H1 (cell line): ENCODE data around the gene FAM240A. TPM values are rescaled to one million over a fixed set of nuclear protein-coding genes. Genes with fewer than 3 reads are reported as not detected.

Experiments used
- CTCF ChIA-PET: fragments of 300-600 bp; sonication (Branson Sonifier 250); formaldehyde crosslinking; loops from one replicate; lab custom pipeline; 2021; ENCODE audit not compliant: partially characterized antibody; lab: Charles Lee
- POLR2A ChIA-PET: fragments of 300-600 bp; sonication (Branson Sonifier 250); formaldehyde crosslinking; loops from one replicate; lab custom pipeline; 2021; ENCODE audit warnings: inconsistent platforms; ENCODE audit not compliant: partially characterized antibody; lab: Charles Lee
- DNase-seq, 2 experiments: peaks; one replicate each; pipeline versions ENCODE4 v3.0.0 to v3.0.0-alpha.2; 2010 to 2022; ENCODE audit warnings: low spot score in 2 of 2, low read depth in 1 of 2, mixed read lengths in 1 of 2
- FAIRE-seq: peaks from 2 replicates; lab custom pipeline; 2011; peaks lifted over from hg19 to GRCh38; lab: Jason Lieb, UNC
- H2AFZ ChIP-seq: 2 replicates; pipeline ENCODE4 v1.8.1; 2012; ENCODE audit warnings: low read length, inconsistent platforms
- H2AK5ac ChIP-seq: 2 replicates; pipeline ENCODE4 v1.6.1; 2013; ENCODE audit warnings: low read depth, low read length
- H2BK120ac ChIP-seq: replicated peaks from 2 replicates; pipeline ENCODE3; 2013; ENCODE audit warnings: low read depth, low read length, inconsistent platforms
- H2BK12ac ChIP-seq: 2 replicates; pipeline ENCODE4 v1.6.1; 2013; ENCODE audit warnings: low read depth, low read length
- H2BK15ac ChIP-seq: 2 replicates; pipeline ENCODE4 v1.6.1; 2013; ENCODE audit warnings: low read length
- H2BK20ac ChIP-seq: 2 replicates; pipeline ENCODE4 v1.6.1; 2013; ENCODE audit warnings: low read length
- H2BK5ac ChIP-seq: 2 replicates; pipeline ENCODE4 v1.6.1; 2013; ENCODE audit warnings: low read depth, low read length
- H3K14ac ChIP-seq: 2 replicates; pipeline ENCODE4 v1.6.1; 2013; ENCODE audit warnings: inconsistent platforms; ENCODE audit not compliant: insufficient read length
- H3K18ac ChIP-seq: 2 replicates; pipeline ENCODE4 v1.6.1; 2013; ENCODE audit warnings: low read length; ENCODE audit errors: extremely low read depth
- H3K23ac ChIP-seq: 2 replicates; pipeline ENCODE4 v1.6.1; 2013; ENCODE audit warnings: inconsistent platforms; ENCODE audit not compliant: insufficient read length
- H3K23me2 ChIP-seq: 2 replicates; pipeline ENCODE4 v1.6.1; 2013; ENCODE audit warnings: low read depth, low read length
- H3K27ac ChIP-seq: 2 replicates; pipeline ENCODE4 v1.6.1; 2011; ENCODE audit warnings: low read depth, low read length, inconsistent platforms
- H3K27me3 ChIP-seq, 4 experiments: replicated peaks in 1 of 4; 1 replicate in 1 of 4; 2 replicates in 3 of 4; pipeline versions ENCODE4 v1.6.1 to v1.8.1; 2011 to 2013; ENCODE audit warnings: low read length in 3 of 4, mild to moderate bottlenecking in 3 of 4, inconsistent platforms in 2 of 4, mixed read lengths in 2 of 4, moderate library complexity in 1 of 4; ENCODE audit not compliant: control insufficient read depth in 3 of 4, insufficient read depth in 3 of 4; ENCODE audit errors: extremely low read depth in 1 of 4
- H3K36me3 ChIP-seq, 4 experiments: 2 replicates each; pipeline versions ENCODE4 v1.6.1 to v1.8.1; 2011 to 2013; ENCODE audit warnings: mild to moderate bottlenecking in 4 of 4, low read length in 3 of 4, moderate library complexity in 2 of 4, control low read depth in 1 of 4, inconsistent platforms in 1 of 4; ENCODE audit not compliant: insufficient read depth in 4 of 4, control insufficient read depth in 2 of 4
- H3K4ac ChIP-seq: replicated peaks from 2 replicates; pipeline ENCODE3; 2013; ENCODE audit warnings: low read length, low read depth, mixed read lengths, inconsistent platforms; ENCODE audit not compliant: insufficient read length
- H3K4me1 ChIP-seq, 4 experiments: replicated peaks in 1 of 4; 1 replicate in 1 of 4; 2 replicates in 3 of 4; pipeline versions ENCODE4 v1.6.1 to v1.8.1; 2011 to 2013; ENCODE audit warnings: low read length in 3 of 4, inconsistent platforms in 2 of 4, mixed read lengths in 1 of 4; ENCODE audit not compliant: insufficient read depth in 4 of 4, control insufficient read depth in 3 of 4
- H3K4me2 ChIP-seq, 2 experiments: 2 replicates each; pipeline versions ENCODE4 v1.6.1 to v1.8.1; 2011 to 2013; ENCODE audit warnings: low read depth in 2 of 2, low read length in 2 of 2, control low read depth in 1 of 2, inconsistent platforms in 1 of 2, mild to moderate bottlenecking in 1 of 2; ENCODE audit not compliant: insufficient read depth in 1 of 2
- H3K4me3 ChIP-seq, 4 experiments: fragments of 200-600, 300-600 bp in 1 of 4; sonication (generic), shearing (Covaris generic), sonication (Bioruptor Twin) in 1 of 4; 2 replicates each; pipeline versions ENCODE4 v1.5.1 to v1.8.1; 2011 to 2016; ENCODE audit warnings: low read length in 4 of 4, low read depth in 3 of 4, control low read depth in 2 of 4, inconsistent platforms in 2 of 4, mild to moderate bottlenecking in 2 of 4, mixed read lengths in 1 of 4, moderate library complexity in 1 of 4; ENCODE audit not compliant: insufficient read depth in 2 of 4; ENCODE audit errors: extremely low read depth in 1 of 4
- H3K56ac ChIP-seq: replicated peaks from 2 replicates; pipeline ENCODE3; 2013; ENCODE audit warnings: low read depth, mild to moderate bottlenecking, mixed read lengths, low read length, inconsistent platforms; ENCODE audit not compliant: insufficient read length
- H3K79me1 ChIP-seq: 2 replicates; pipeline ENCODE4 v1.6.1; 2013; ENCODE audit warnings: low read depth, low read length, control low read depth
- H3K79me2 ChIP-seq, 2 experiments: 2 replicates each; pipeline versions ENCODE4 v1.6.1 to v1.8.1; 2012 to 2013; ENCODE audit warnings: low read length in 2 of 2, mild to moderate bottlenecking in 2 of 2, inconsistent platforms in 1 of 2; ENCODE audit not compliant: insufficient read depth in 2 of 2, control insufficient read depth in 1 of 2
- H3K9ac ChIP-seq, 4 experiments: replicated peaks in 1 of 4; 1 replicate in 1 of 4; 2 replicates in 3 of 4; pipeline versions ENCODE4 v1.6.1 to v1.8.1; 2011 to 2013; ENCODE audit warnings: low read depth in 3 of 4, low read length in 3 of 4, control low read depth in 2 of 4, mild to moderate bottlenecking in 2 of 4, moderate library complexity in 2 of 4, inconsistent platforms in 1 of 4; ENCODE audit errors: extremely low read depth in 1 of 4
- H3K9me3 ChIP-seq, 2 experiments: 2 replicates each; pipeline versions ENCODE4 v1.6.1 to v1.8.1; 2012 to 2013; ENCODE audit warnings: mild to moderate bottlenecking in 2 of 2, moderate library complexity in 2 of 2, control low read depth in 1 of 2, inconsistent platforms in 1 of 2, low read depth in 1 of 2, low read length in 1 of 2, mixed read lengths in 1 of 2; ENCODE audit not compliant: insufficient read depth in 2 of 2
- H4K20me1 ChIP-seq, 2 experiments: replicated peaks in 1 of 2; 2 replicates each; pipeline versions ENCODE3 to v1.8.1; 2011 to 2013; ENCODE audit warnings: inconsistent platforms in 2 of 2, low read length in 2 of 2, mild to moderate bottlenecking in 1 of 2; ENCODE audit not compliant: insufficient read depth in 2 of 2, control insufficient read depth in 1 of 2
- H4K5ac ChIP-seq: 2 replicates; pipeline ENCODE4 v1.6.1; 2013; ENCODE audit warnings: low read length, low read depth, mixed read lengths, inconsistent platforms; ENCODE audit not compliant: insufficient read length
- H4K8ac ChIP-seq: 2 replicates; pipeline ENCODE4 v1.8.0; 2013; ENCODE audit warnings: mild to moderate bottlenecking, moderate library complexity, low read length, inconsistent platforms; ENCODE audit not compliant: insufficient read depth; ENCODE audit errors: extremely low read depth
- H4K91ac ChIP-seq: replicated peaks from 2 replicates; pipeline ENCODE3; 2013; ENCODE audit warnings: low read length, mixed read lengths, inconsistent platforms; ENCODE audit not compliant: insufficient read length
- ASH2L ChIP-seq: fragments of 200-600, 300-600 bp; sonication (generic); IDR thresholded peaks from one replicate; pipeline ENCODE4 v1.7.1; 2017; ENCODE audit warnings: low read length
- BCL11A ChIP-seq, 2 experiments: IDR thresholded peaks; one replicate each; pipeline ENCODE4 v1.6.1; 2011; ENCODE audit warnings: low read depth in 2 of 2, low read length in 2 of 2, mild to moderate bottlenecking in 2 of 2
- CBX8 ChIP-seq: fragments of 300-800, 300-1000 bp; sonication (generic); IDR thresholded peaks from 2 replicates; pipeline ENCODE4 v1.7.1; 2016; ENCODE audit warnings: low read depth, low read length, borderline replicate concordance
- GTF2F1 ChIP-seq: IDR thresholded peaks from 2 replicates; pipeline ENCODE4 v1.6.1; 2012; ENCODE audit warnings: low read depth, low read length, improper control_type of control experiment, borderline replicate concordance
- POLR2AphosphoS5 ChIP-seq: IDR thresholded peaks from 2 replicates; pipeline ENCODE4 v1.6.1; 2011; ENCODE audit warnings: low read depth, low read length
- SP1 ChIP-seq: IDR thresholded peaks from 2 replicates; pipeline ENCODE4 v1.6.1; 2011; ENCODE audit warnings: low read depth, low read length
- SP4 ChIP-seq: IDR thresholded peaks from 2 replicates; pipeline ENCODE4 v1.6.1; 2012; ENCODE audit warnings: low read length, inconsistent platforms
- TAF1 ChIP-seq: IDR thresholded peaks from 2 replicates; pipeline ENCODE4 v1.6.1; 2011; ENCODE audit warnings: mild to moderate bottlenecking, low read depth, low read length
- TBP ChIP-seq: IDR thresholded peaks from 2 replicates; pipeline ENCODE4 v1.6.1; 2011; ENCODE audit warnings: low read depth, low read length, improper control_type of control experiment
- TEAD4 ChIP-seq: IDR thresholded peaks from 2 replicates; pipeline ENCODE4 v1.6.1; 2012; ENCODE audit warnings: low read depth, low read length, inconsistent platforms, mixed read lengths
- YY1 ChIP-seq: IDR thresholded peaks from 2 replicates; pipeline ENCODE4 v1.6.1; 2011; ENCODE audit warnings: low read depth, mild to moderate bottlenecking, low read length
- WGBS, 2 experiments: shearing (Covaris generic) in 1 of 2; methylation state at CpG; one replicate each; pipeline versions ENCODE4 v1.1.6 to v1.1.7; 2013 to 2015; ENCODE audit warnings: low lambda C conversion rate in 2 of 2, mixed read lengths in 2 of 2, inconsistent platforms in 1 of 2, low coverage in 1 of 2, missing lambda C conversion rate in 1 of 2; ENCODE audit not compliant: insufficient replicate concordance in 2 of 2, insufficient coverage in 1 of 2, insufficient read length in 1 of 2; ENCODE audit errors: extremely low coverage in 1 of 2, missing lambda C conversion rate in 1 of 2; 5-methylcytosine and 5-hydroxymethylcytosine counted together
- polyA plus RNA-seq, 7 experiments: library from polyadenylated mRNA; depleted of rRNA in 3 of 7; stranded (reverse) in 5 of 7; unstranded in 2 of 7; fragments of >200 nt in 5 of 7; fragments of 200-250 nt in 2 of 7; gene quantifications; 1 replicate in 5 of 7; 2 replicates in 1 of 7; 4 replicates in 1 of 7; pipeline versions ENCODE4 v1.2.1 to v1.2.3, GENCODE V29; 2011 to 2013; ENCODE audit warnings: missing spikeins in 2 of 7, mixed read lengths in 2 of 7
- total RNA-seq: library from RNA; stranded (reverse); fragmentation: NEBNext Ultra II Directional; extraction: Animal tissue kit (Norgen Biotek cat#: 25700); gene quantifications from 2 replicates; pipeline ENCODE4 v1.2.1, GENCODE V29; 2021
- TF ChIP-seq, protein P1 (sequence below): IDR thresholded peaks from 2 replicates; pipeline ENCODE4 v1.6.1; 2012; ENCODE audit warnings: inconsistent platforms
- TF ChIP-seq, protein P2 (sequence below): IDR thresholded peaks from 2 replicates; pipeline ENCODE4 v1.6.1; 2011; ENCODE audit warnings: low read length, improper control_type of control experiment

Gene FAM240A
- total and polyA plus RNA-seq, 2 of the 8 experiments (the other 6 are each of a cell fraction or from before 2014, with no cell fraction given), result 0.08 TPM; not detected in 1

DNA sequence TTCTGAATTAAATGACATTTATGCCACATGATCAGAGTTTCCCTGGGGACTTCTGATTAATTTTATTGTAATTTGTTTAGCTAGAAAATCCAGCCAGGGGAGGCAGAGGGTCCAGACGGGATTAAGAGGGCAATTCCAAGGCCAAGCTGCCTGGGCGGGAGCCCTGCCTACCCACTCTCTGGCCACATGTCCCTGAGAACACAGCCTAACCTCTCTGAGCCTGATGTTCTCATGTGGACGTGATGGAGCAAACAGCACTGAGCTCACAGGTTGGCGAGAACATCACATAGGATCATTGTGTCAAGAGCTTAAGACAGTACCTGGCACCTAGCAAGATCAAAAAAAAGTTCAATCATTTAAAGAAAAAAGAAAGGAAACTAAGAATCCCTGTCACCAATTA is 47.2 kb upstream of the FAM240A start:
- no peak overlapping the region for H3K4ac ChIP-seq
- no peak overlapping the region for H4K8ac ChIP-seq
- H3K14ac ChIP-seq, result no peak overlapping the region
- no peak overlapping the region for H3K56ac ChIP-seq
- H4K20me1 ChIP-seq, result no peaks in the 10 kb centered on the region
- H2BK20ac ChIP-seq, result peak overlapping the region; percentile 53; the same call in 1 of the 2 replicates
- H3K79me2 ChIP-seq, result peaks cover 0 to 3% of the 10 kb centered on the region in 2 experiments; a peak in 2 of 4 replicates
- peak in 1 of 2 experiments; percentile 45 for DNase-seq
- H3K4me3 ChIP-seq, result peak overlapping the region in 1 of 4 experiments; percentile 58; a peak in 1 of 8 replicates
- POLR2A ChIA-PET, result interaction anchor here (0.9 to 5.0 kb wide), 10 partner anchors 11 to 82 kb away, joined by 3 to 65 read pairs (median 4); a partner anchor contains a TSS
- no peak overlapping the region for H2BK120ac ChIP-seq
- H3K4me1 ChIP-seq, result peaks cover 10 to 27% (median 16%) of the 10 kb centered on the region in 4 experiments
- no peak overlapping the region for H3K27ac ChIP-seq
- peak overlapping the region; percentile 76; the same call in 1 of the 2 replicates for H3K18ac ChIP-seq
- H4K91ac ChIP-seq, result peak overlapping the region; percentile 87
- H2AK5ac ChIP-seq, result peak overlapping the region; percentile 78; the same call in 1 of the 2 replicates
- H3K23ac ChIP-seq, result no peak overlapping the region
- FAIRE-seq, result no peak
- H2BK5ac ChIP-seq, result peak overlapping the region; percentile 2; the same call in 1 of the 2 replicates
- peaks cover 3% of the 10 kb centered on the region; the same call in 1 of the 2 replicates for H3K23me2 ChIP-seq
- H2AFZ ChIP-seq, result no peak overlapping the region
- H4K5ac ChIP-seq, result no peak overlapping the region
- no peaks in the 10 kb centered on the region for H3K36me3 ChIP-seq
- H3K27me3 ChIP-seq, result no peaks in the 10 kb centered on the region; a peak in 1 of 7 replicates
- no peak overlapping the region for H3K9ac ChIP-seq
- CTCF ChIA-PET, result interaction anchor here (0.7 to 6.3 kb wide), 10 partner anchors 9 to 116 kb away, joined by 3 to 45 read pairs (median 4); no protein-coding TSS in a partner anchor
- H3K79me1 ChIP-seq, result no peaks in the 10 kb centered on the region
- peaks cover 3 to 6% of the 10 kb centered on the region in 2 experiments; a peak in 1 of 4 replicates for H3K9me3 ChIP-seq
- H3K4me2 ChIP-seq, result peak overlapping the region; percentile 68 to 69; a peak in 3 of 4 replicates
- no peak overlapping the region for H2BK15ac ChIP-seq
- WGBS, 2 experiments, result 86% methylated on average over 4 of the region's 4 CpGs; no CpG with 5 or more reads in 1 of the 2 experiments
- peak overlapping the region; percentile 71 for H2BK12ac ChIP-seq
- TF ChIP-seq, protein P1, sequence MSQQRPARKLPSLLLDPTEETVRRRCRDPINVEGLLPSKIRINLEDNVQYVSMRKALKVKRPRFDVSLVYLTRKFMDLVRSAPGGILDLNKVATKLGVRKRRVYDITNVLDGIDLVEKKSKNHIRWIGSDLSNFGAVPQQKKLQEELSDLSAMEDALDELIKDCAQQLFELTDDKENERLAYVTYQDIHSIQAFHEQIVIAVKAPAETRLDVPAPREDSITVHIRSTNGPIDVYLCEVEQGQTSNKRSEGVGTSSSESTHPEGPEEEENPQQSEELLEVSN, result no peak; the same call in 1 of the 2 replicates
- TF ChIP-seq ASH2L (no peak), BCL11A (IDR thresholded peaks at IDR 0.05; ENCODE audit: low read depth in 2 of 2, low read length in 2 of 2) (no peak), SP4 (no peak), YY1 (no peak), GTF2F1 (no peak), TEAD4 (no peak), TBP (no peak), TAF1 (no peak), POLR2AphosphoS5 (no peak), CBX8 (no peak), SP1 (no peak)
- TF ChIP-seq, protein P2, sequence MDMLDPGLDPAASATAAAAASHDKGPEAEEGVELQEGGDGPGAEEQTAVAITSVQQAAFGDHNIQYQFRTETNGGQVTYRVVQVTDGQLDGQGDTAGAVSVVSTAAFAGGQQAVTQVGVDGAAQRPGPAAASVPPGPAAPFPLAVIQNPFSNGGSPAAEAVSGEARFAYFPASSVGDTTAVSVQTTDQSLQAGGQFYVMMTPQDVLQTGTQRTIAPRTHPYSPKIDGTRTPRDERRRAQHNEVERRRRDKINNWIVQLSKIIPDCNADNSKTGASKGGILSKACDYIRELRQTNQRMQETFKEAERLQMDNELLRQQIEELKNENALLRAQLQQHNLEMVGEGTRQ, result no peak
